HG03439 (cell line): Measurements from ENCODE around the gene PMAIP1.
"Not testable (repeated sequence)": the region's sequence is repeated elsewhere in the genome, so short reads cannot be mapped to it uniquely, and the experiment has no call there.

Experiments
- ATAC-seq: cut with Tn5 transposase; IDR thresholded peaks from one replicate; pipeline ENCODE4 v1.9.1; 2021; ENCODE audit warnings: mild to moderate bottlenecking, moderate library complexity; ENCODE audit not compliant: unreplicated experiment

The PMAIP1 gene

GRCh38 chr18:59884351-59884750 lies 15.4 kb upstream of the PMAIP1 start:
- ATAC-seq, result no peak

- ATAC-seq, result peak; percentile 82
Observed at GRCh38 chr18:59885579-59886163, 14.1 kb upstream of the PMAIP1 start.

- ATAC-seq, result not testable (repeated sequence)
Observed at GRCh38 chr18:59886399-59886798, 13.4 kb upstream of the PMAIP1 start.

- ATAC-seq, result no peak
Observed at GRCh38 chr18:59892123-59892522, 7.7 kb upstream of the PMAIP1 start.

GRCh38 chr18:59893971-59894370 lies 5.8 kb upstream of the PMAIP1 start:
- no peak for ATAC-seq

GRCh38 chr18:59897321-59897954 lies 2.4 kb upstream of the PMAIP1 start:
- ATAC-seq, result no peak

GRCh38 chr18:59898093-59898492 lies 1.7 kb upstream of the PMAIP1 start:
- no peak for ATAC-seq

GRCh38 chr18:59898609-59899297 lies 1.0 kb upstream of the PMAIP1 start:
- ATAC-seq, result no peak

- ATAC-seq, result peak; percentile 31
Observed at GRCh38 chr18:59900222-59901128, 679 bp downstream of the PMAIP1 start.

- ATAC-seq, result no peak
Observed at GRCh38 chr18:59902131-59902992, 2.6 kb downstream of the PMAIP1 start.

GRCh38 chr18:59902993-59903610 lies 3.3 kb downstream of the PMAIP1 start:
- no peak for ATAC-seq

- no peak for ATAC-seq
Observed at GRCh38 chr18:59904011-59904601, 4.3 kb downstream of the PMAIP1 start.

GRCh38 chr18:59905686-59906091 lies 5.9 kb downstream of the PMAIP1 start:
- ATAC-seq, result no peak

- no peak for ATAC-seq
Observed at GRCh38 chr18:59906203-59906602, 6.4 kb downstream of the PMAIP1 start.

- ATAC-seq, result no peak
Observed at GRCh38 chr18:59907172-59907571, 7.4 kb downstream of the PMAIP1 start.

- no peak for ATAC-seq
Observed at GRCh38 chr18:59907660-59908059, 7.9 kb downstream of the PMAIP1 start.

GRCh38 chr18:59908799-59909198 lies 9.0 kb downstream of the PMAIP1 start:
- no peak for ATAC-seq

GRCh38 chr18:59909289-59910036 lies 9.7 kb downstream of the PMAIP1 start:
- ATAC-seq, result no peak

- no peak for ATAC-seq
Observed at GRCh38 chr18:59910967-59911366, 11.2 kb downstream of the PMAIP1 start.
